ENCODE results near the gene CSNK2A1.

The CSNK2A1 gene

GRCh38 chr20:445514-446336 is 97.9 kb downstream of the CSNK2A1 start:
- no peak overlapping the region for H3K4me3 ChIP-seq (ENCODE audit: low read length)
- DNase-seq (ENCODE audit: low read depth), result no peak
- TF ChIP-seq CTCF (conservative IDR thresholded peaks at IDR 0.05; ENCODE audit: low read depth, low read length), result no peak

- no peak overlapping the region for H3K4me3 ChIP-seq (ENCODE audit: low read length)
- DNase-seq (ENCODE audit: low read depth), result no peak
- no peak for TF ChIP-seq CTCF (conservative IDR thresholded peaks at IDR 0.05; ENCODE audit: low read depth, low read length)
These were observed 98.6 kb downstream of the CSNK2A1 start for GRCh38 chr20:444862-445426.

DNA sequence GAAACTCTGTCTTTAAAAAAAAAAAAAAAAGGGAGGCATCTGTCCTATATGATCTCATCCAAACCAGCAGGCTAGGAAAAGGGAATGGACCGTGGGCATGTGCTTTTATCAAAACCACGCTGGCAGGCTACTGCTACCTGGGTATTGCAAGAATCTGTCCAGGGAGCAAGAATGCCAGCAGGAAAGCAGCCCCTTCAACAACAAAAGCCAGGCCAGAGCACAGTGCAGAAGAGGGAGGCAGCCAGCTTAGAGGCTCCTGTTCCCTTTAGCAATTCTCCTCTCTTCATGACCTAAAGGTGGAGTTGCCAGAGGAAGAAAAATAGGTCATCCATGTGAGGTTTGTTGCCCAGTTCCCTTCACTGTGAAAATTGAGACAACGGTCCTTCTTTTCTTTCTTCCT is 99.5 kb downstream of the CSNK2A1 start:
- TF ChIP-seq CTCF (conservative IDR thresholded peaks at IDR 0.05; ENCODE audit: low read depth, low read length), result no peak
- no peak for DNase-seq (ENCODE audit: low read depth)
- H3K4me3 ChIP-seq (ENCODE audit: low read length), result no peak overlapping the region

GRCh38 chr20:443223-443775 is 100.3 kb downstream of the CSNK2A1 start:
- TF ChIP-seq CTCF (conservative IDR thresholded peaks at IDR 0.05; ENCODE audit: low read depth, low read length), result no peak
- H3K4me3 ChIP-seq (ENCODE audit: low read length), result no peak overlapping the region
- DNase-seq (ENCODE audit: low read depth), result no peak

- DNase-seq (ENCODE audit: low read depth), result no peak
- no peak for TF ChIP-seq CTCF (conservative IDR thresholded peaks at IDR 0.05; ENCODE audit: low read depth, low read length)
- no peak overlapping the region for H3K4me3 ChIP-seq (ENCODE audit: low read length)
These were observed 103.0 kb downstream of the CSNK2A1 start for GRCh38 chr20:440636-441035.

DNA sequence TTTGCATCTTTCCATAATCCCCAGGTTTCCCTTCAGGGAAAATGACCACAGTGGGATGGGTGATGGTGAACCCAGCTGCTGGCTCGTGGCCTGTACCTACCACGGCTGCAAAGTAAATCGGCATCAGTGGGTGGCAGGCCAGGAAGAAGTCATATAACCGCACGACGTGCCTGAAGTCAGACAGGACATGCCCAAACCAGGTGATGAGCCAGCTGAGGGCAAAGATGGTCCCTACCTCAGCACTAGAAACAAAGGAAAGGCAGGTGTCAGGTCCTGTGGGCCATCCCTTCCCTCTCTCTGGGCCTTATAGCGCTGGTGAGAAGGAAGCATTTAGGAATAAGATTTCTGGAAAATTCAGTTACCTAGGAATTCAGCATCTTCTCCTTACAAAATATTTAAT is 103.4 kb downstream of the CSNK2A1 start:
- no peak overlapping the region for H3K4me3 ChIP-seq (ENCODE audit: low read length)
- TF ChIP-seq CTCF (conservative IDR thresholded peaks at IDR 0.05; ENCODE audit: low read depth, low read length), result no peak
- DNase-seq (ENCODE audit: low read depth), result no peak

Data from retinal pigment epithelial cell (primary cell).